ENCODE data around the gene GID8.

Gene GID8

GRCh38 chr20:62910217-62910766 is 27.7 kb upstream of the GID8 start:
- no peak for TF ChIP-seq CTCF (IDR thresholded peaks at IDR 0.05; ENCODE audit: low read depth, low read length)
- no peak overlapping the region for H3K4me3 ChIP-seq (ENCODE audit: low read depth, low read length)

DNA sequence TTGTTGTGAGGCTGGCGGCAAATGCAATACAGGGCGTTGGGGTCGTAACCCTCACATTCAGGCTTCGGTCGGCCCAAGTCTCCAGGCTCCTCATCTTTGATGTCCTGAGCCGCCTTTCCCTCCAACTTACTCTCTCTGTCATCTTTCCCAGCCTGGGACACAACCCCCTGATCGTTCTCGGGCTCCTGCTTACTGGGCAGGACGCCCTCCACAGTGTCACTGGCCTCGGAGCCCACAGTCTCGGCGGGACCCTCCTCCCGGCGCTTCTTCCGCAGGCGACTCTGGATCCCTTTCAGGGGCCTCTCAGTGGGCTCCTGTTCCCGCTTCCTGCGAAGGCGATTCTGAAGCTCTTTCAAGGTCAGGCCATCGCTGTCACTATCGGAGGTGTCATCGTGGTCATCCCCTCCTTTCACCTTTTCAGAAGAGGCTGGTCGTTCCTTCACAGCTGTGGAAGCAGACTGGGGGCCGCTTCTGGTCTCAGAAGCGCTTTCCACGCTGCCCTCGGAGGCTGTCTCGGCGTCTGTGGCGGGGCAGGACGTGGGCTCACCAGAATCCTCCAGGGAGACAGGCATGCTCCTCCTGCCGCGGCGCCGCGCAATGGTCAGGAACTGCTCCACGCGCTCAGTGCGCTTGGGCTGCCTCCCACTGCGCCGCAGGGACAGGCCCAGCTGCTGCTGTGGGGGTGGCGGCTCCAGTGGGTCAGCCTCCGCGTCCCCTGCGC is 27.0 kb upstream of the GID8 start:
- no peak overlapping the region for H3K4me3 ChIP-seq (ENCODE audit: low read depth, low read length)
- no peak for TF ChIP-seq CTCF (IDR thresholded peaks at IDR 0.05; ENCODE audit: low read depth, low read length)

DNA sequence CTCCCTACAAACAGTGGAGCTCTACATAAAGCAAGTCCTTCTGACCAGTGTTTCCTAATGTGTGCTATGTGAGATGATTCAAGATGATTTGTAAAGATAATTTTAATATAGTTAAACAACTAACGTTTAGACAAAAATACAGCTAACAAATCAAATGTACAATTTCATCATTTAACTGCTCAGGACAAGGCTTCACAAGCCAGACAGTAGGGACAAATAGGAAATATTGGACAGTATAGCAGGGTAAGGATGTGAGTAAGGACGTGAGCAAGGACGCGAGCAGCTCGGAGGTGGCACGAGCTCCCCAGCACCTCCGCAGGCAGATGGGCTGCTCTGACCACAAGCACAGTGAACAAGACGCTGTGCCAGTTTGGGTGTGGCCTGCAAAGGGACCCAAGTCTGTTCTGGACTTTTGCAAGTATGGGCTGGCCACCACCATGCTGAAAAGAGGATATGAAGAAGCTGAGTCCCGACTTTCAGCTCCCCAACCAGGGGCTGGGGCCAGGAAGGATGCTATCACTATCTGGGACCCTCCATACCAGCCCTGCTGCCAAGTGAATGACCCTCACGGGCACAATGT is 26.2 kb upstream of the GID8 start:
- TF ChIP-seq CTCF (IDR thresholded peaks at IDR 0.05; ENCODE audit: low read depth, low read length), result no peak
- no peak overlapping the region for H3K4me3 ChIP-seq (ENCODE audit: low read depth, low read length)

GRCh38 chr20:62913043-62913630 is 24.8 kb upstream of the GID8 start:
- H3K4me3 ChIP-seq (ENCODE audit: low read depth, low read length), result no peak overlapping the region
- TF ChIP-seq CTCF (IDR thresholded peaks at IDR 0.05; ENCODE audit: low read depth, low read length), result no peak

DNA sequence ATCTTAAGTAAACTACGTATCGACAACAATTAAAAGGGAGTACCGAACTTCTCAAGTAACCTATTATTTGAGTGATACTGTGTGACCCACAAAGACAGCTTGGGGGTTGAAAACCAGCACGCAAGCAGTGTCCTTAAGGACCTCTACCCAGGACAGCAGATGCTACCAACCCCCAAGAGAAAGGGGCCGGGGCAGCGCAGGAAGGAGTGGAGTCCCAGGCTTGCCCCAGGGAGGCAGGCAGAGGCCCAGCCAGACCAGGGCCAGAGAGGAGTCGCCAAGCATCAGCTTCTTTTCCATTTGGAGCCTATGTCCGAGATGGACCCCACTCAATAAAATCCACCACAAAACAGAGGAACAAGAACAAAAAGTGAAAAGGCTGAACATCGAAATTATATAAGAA is 23.5 kb upstream of the GID8 start:
- H3K4me3 ChIP-seq (ENCODE audit: low read depth, low read length), result no peak overlapping the region
- TF ChIP-seq CTCF (IDR thresholded peaks at IDR 0.05; ENCODE audit: low read depth, low read length), result no peak

GRCh38 chr20:62914970-62915457 is 22.9 kb upstream of the GID8 start:
- no peak for TF ChIP-seq CTCF (IDR thresholded peaks at IDR 0.05; ENCODE audit: low read depth, low read length)
- no peak overlapping the region for H3K4me3 ChIP-seq (ENCODE audit: low read depth, low read length)
